A673 (cell line): ENCODE measurements around the gene OXCT1. TPM values are rescaled to one million over a fixed set of nuclear protein-coding genes. Genes with fewer than 3 reads are reported as not detected.

ENCODE experiments used
- BruUV-seq: library from RNA; stranded (reverse); fragments of 400-500 nt; replicated peaks from 2 replicates; lab custom pipeline; 2021; lab: Mats Ljungman, UMichigan
- CTCF ChIA-PET: fragments of 300-600 bp; sonication (Branson Sonifier 250); formaldehyde crosslinking; loops from one replicate; lab custom pipeline; 2022; ENCODE audit warnings: antibody characterized with exemption; lab: Charles Lee
- POLR2A ChIA-PET: fragments of 300-600 bp; sonication (Branson Sonifier 250); formaldehyde crosslinking; loops from one replicate; lab custom pipeline; 2022; ENCODE audit warnings: antibody characterized with exemption; ENCODE audit not compliant: low non-redundant PET; lab: Charles Lee
- DNase-seq: peaks from one replicate; pipeline ENCODE4 v3.0.0-alpha.2; 2015; ENCODE audit warnings: low spot score
- H3K27ac ChIP-seq: fragments of 200-600 bp; sonication (generic); 2 replicates; pipeline ENCODE4 v1.5.1; 2016; ENCODE audit warnings: mixed run types, low read depth, mild to moderate bottlenecking, mixed read lengths, antibody characterized with exemption, low read length; ENCODE audit not compliant: poor library complexity, severe bottlenecking
- H3K27me3 ChIP-seq: fragments of 200-600 bp; sonication (generic); replicated peaks from 2 replicates; pipeline ENCODE4 v1.6.1; 2017; ENCODE audit warnings: mixed run types, low read depth, mild to moderate bottlenecking, mixed read lengths, antibody characterized with exemption, low read length; ENCODE audit not compliant: insufficient read depth, poor library complexity
- H3K36me3 ChIP-seq: fragments of 200-600 bp; sonication (generic); 2 replicates; pipeline ENCODE4 v1.6.1; 2016; ENCODE audit warnings: mixed run types, mild to moderate bottlenecking, mixed read lengths, antibody characterized with exemption, low read length; ENCODE audit not compliant: insufficient read depth, poor library complexity, severe bottlenecking
- H3K4me1 ChIP-seq: fragments of 200-600 bp; sonication (generic); 2 replicates; pipeline ENCODE4 v1.6.1; 2017; ENCODE audit warnings: mixed run types, mild to moderate bottlenecking, mixed read lengths, antibody characterized with exemption, low read length; ENCODE audit not compliant: insufficient read depth, poor library complexity, severe bottlenecking
- H3K4me3 ChIP-seq: fragments of 200-600 bp; sonication (generic); 2 replicates; pipeline ENCODE4 v1.5.1; 2016; ENCODE audit warnings: low read depth, mixed run types, mild to moderate bottlenecking, mixed read lengths, low read length; ENCODE audit not compliant: poor library complexity, severe bottlenecking
- H3K9me3 ChIP-seq: fragments of 200-600 bp; sonication (generic); 2 replicates; pipeline ENCODE4 v1.6.1; 2016; ENCODE audit warnings: mixed run types, low read depth, mild to moderate bottlenecking, mixed read lengths, antibody characterized with exemption, low read length; ENCODE audit not compliant: poor library complexity, severe bottlenecking
- EZH2 ChIP-seq: fragments of 200-600 bp; sonication (generic); IDR thresholded peaks from 2 replicates; pipeline ENCODE4 v1.6.1; 2017; ENCODE audit warnings: borderline replicate concordance, low read depth, mild to moderate bottlenecking, mixed read lengths, antibody characterized with exemption, low read length; ENCODE audit not compliant: poor library complexity, severe bottlenecking
- intact Hi-C: fragments of 100-400 bp; cut with micrococcal nuclease; formaldehyde crosslinking; loops from one replicate; pipeline ENCODE4 v1.10.0; 2022; ENCODE audit not compliant: unreplicated experiment
- total RNA-seq: library from RNA; stranded (reverse); gene quantifications from 2 replicates; pipeline ENCODE4 v1.2.3, GENCODE V29; 2021
- TF ChIP-seq, protein P1 (sequence below): fragments of 300-800, 200-600 bp; sonication (generic); conservative IDR thresholded peaks from 2 replicates; pipeline ENCODE4 v1.5.1; 2017; ENCODE audit warnings: low read depth, mild to moderate bottlenecking, antibody characterized with exemption, low read length, moderate library complexity, mixed read lengths

Gene OXCT1
- total RNA-seq, 1 experiment from 2014 or later = 48.4 TPM

DNA sequence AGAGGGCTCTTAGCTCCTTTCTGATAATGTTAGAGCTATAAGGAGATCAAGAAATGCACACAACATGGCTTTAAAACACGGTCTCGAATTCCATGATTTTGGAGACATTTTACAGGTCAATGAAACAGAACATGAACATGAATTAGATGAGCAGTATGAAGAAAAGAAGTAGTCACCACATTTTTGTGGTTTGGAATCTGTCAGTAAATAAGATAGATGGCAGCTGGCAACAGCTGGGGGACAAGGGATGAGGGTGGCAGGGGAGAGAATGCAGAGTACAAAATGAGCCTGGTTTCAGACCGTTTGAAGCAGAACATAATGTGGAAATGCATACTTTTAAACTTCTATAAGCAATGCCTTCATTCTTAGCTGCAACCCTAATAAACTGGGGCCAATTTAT lies 107.1 kb downstream of the OXCT1 start:
- intact Hi-C loops = no loop called here
- Histone ChIP-seq H3K27ac (no peak overlapping the region), H3K36me3 (peaks cover 9% of the 10 kb centered on the region), H3K27me3 (no peaks in the 10 kb centered on the region), H3K4me1 (peaks cover 25% of the 10 kb centered on the region), H3K9me3 (no peaks in the 10 kb centered on the region), H3K4me3 (peak overlapping the region; percentile 1)
- DNase-seq = peak; percentile 78
- POLR2A ChIA-PET = no interaction called here
- no TSS peak for BruUV-seq
- TF ChIP-seq, protein P1, sequence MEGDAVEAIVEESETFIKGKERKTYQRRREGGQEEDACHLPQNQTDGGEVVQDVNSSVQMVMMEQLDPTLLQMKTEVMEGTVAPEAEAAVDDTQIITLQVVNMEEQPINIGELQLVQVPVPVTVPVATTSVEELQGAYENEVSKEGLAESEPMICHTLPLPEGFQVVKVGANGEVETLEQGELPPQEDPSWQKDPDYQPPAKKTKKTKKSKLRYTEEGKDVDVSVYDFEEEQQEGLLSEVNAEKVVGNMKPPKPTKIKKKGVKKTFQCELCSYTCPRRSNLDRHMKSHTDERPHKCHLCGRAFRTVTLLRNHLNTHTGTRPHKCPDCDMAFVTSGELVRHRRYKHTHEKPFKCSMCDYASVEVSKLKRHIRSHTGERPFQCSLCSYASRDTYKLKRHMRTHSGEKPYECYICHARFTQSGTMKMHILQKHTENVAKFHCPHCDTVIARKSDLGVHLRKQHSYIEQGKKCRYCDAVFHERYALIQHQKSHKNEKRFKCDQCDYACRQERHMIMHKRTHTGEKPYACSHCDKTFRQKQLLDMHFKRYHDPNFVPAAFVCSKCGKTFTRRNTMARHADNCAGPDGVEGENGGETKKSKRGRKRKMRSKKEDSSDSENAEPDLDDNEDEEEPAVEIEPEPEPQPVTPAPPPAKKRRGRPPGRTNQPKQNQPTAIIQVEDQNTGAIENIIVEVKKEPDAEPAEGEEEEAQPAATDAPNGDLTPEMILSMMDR = no peak
- TF ChIP-seq EZH2 = no peak
- CTCF ChIA-PET = no interaction called here

DNA sequence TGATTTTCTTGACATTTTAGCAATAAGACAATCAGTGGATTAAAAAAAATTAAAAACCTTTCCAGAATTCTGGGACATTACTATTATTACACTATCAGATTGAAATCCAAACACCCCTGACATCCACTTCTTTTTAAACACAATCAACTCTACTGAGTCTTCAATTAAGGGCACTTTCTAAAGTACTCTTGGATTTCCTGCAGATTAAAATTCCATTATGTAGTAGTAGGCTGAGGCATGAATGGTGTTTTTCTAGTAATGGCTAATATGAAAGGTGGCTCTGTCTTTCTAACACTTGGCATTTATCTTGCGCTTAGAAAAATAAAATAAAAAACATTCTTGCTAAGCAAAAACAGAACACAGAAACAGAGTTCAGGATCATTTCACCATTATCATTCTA lies 107.8 kb downstream of the OXCT1 start:
- intact Hi-C loops = no loop called here
- no peak overlapping the region for H3K27ac ChIP-seq
- peak; percentile 63 for DNase-seq
- no peak overlapping the region for H3K4me3 ChIP-seq
- ChIA-PET POLR2A (no interaction called here), CTCF (no interaction called here)
- peaks cover 25% of the 10 kb centered on the region for H3K4me1 ChIP-seq
- H3K36me3 ChIP-seq = peaks cover 9% of the 10 kb centered on the region
- TF ChIP-seq, protein P1 = no peak
- no peak for TF ChIP-seq EZH2
- BruUV-seq = no TSS peak
- H3K9me3 ChIP-seq = no peaks in the 10 kb centered on the region
- H3K27me3 ChIP-seq = no peaks in the 10 kb centered on the region

- ChIA-PET POLR2A (no interaction called here), CTCF (no interaction called here)
- no peak overlapping the region for H3K27ac ChIP-seq
- peaks cover 25% of the 10 kb centered on the region for H3K4me1 ChIP-seq
- H3K27me3 ChIP-seq = no peaks in the 10 kb centered on the region
- no peak overlapping the region for H3K4me3 ChIP-seq
- DNase-seq = no peak
- intact Hi-C loops = no loop called here
- BruUV-seq = no TSS peak
- H3K36me3 ChIP-seq = peaks cover 9% of the 10 kb centered on the region
- H3K9me3 ChIP-seq = no peaks in the 10 kb centered on the region
- TF ChIP-seq, protein P1 = no peak
- no peak for TF ChIP-seq EZH2
Observed at GRCh38 chr5:41761663-41762062, 108.6 kb downstream of the OXCT1 start.
